Measurements from ENCODE around the gene ANKRD13D.
A peak's percentile ranks its signal among the peaks of the same experiment; 100 is the strongest.

Gene ANKRD13D

DNA sequence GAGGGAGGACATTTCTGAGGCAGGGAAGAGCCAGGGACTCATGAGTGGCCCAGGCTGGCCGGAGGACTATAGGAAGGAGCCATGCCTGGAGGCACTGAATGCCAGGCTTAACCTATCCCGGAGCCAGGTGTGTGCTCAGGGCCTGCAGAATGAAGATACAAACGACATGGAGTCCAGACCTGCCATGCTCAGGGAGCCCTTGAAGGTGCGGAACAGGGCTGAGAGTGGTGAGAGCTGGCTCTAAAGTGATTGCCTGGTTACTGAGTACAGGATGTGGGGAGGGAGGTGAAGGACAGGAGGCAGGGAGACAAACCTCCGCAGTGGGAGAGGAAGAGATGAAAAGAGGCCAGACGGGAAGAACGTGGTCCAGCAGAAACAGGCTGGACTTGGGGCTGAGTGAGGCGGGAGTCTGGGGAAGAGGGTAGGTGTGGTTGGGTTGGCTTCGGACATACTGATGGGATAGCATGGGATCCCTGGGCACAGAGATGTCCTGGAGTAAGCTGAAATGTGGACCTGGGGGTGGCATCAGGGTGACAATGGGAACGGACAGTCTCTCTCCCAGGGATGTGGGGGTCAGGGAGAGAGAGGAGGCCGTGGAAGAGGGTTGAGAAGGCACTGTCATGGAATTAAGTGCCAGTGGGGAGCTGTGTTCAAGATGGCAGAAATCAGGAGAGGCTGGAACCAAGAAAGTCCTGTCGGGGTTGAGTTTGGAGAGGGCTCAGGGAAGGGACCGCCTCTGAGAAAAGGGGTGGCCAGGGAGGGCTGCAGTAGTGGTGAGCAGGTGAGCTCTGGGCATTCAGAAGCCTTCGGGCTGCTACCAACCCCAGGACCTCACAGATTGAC lies 1.5 kb upstream of the ANKRD13D start:
- DNase-seq = no peak

- DNase-seq = no peak
These were observed 978 bp upstream of the ANKRD13D start for GRCh38 chr11:67288198-67288451.

DNA sequence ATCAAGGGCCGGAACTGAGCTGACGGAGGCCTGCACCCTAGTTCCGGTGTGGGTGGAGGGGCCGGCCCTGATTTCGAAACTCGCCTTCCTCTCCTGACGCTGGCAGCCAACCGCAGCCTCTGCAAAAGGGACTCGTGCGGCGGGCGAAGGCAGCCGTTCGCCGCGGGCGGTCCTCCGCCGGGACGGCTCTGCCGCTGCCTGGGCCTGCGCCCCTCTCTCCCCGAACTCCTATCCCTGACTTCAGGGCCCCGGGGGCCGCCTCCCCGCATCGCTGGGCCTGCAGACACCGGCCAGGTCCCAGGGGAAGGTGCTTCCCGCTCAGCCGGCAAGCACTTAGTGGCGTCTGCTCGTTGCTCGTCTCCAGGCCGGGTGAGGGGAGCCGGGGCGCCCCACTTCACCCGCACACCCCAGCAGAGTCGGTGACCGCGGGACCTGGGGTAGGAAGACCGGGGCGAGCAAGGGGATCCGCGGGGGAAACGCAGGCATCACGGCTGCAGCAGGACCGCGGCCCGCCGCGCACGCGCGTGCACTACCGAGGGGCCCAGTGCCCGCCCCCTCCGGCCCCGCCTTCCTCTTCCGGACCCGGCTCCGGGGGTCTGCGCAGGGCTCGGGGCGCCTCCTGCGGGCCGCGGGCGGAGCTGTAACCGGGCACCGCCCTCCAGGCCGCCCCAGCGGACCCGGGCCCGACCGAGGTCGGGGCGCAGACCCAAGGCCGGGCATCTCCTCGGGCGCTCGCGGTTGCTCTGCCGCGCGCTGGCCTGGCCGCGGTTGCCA lies 464 bp upstream of the ANKRD13D start:
- peak; percentile 92 to 93 for DNase-seq

- no peak for DNase-seq
These were observed 762 bp downstream of the ANKRD13D start for GRCh38 chr11:67289651-67290479.

DNA sequence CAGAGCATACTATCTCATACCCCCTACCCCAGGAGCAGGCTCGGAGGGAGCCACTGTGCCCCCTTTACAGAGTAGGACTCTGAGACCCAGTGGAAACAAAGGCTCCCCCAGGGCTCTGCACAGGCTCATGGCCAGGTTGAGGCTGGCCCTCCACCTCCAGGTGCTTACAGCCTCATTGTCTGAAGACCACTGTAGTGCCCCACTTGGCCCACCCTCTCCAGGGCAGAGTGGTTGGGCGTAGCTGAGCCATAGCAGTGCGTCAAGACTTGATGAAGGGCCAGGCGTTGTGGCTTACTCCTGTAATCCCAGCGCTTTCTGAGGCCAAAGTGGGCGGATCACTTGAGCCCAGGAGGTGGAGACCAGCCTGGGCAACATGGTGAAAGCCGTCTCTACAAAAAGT lies 1.7 kb downstream of the ANKRD13D start:
- no peak for DNase-seq

GRCh38 chr11:67291481-67292381 lies 2.6 kb downstream of the ANKRD13D start:
- DNase-seq = no peak

- DNase-seq = no peak
These were observed 3.6 kb downstream of the ANKRD13D start for GRCh38 chr11:67292671-67293070.

- peak; percentile 62 to 65 for DNase-seq
These were observed 4.0 kb downstream of the ANKRD13D start for GRCh38 chr11:67293090-67293489.

- DNase-seq = no peak
These were observed 6.7 kb downstream of the ANKRD13D start for GRCh38 chr11:67295846-67296245.

DNA sequence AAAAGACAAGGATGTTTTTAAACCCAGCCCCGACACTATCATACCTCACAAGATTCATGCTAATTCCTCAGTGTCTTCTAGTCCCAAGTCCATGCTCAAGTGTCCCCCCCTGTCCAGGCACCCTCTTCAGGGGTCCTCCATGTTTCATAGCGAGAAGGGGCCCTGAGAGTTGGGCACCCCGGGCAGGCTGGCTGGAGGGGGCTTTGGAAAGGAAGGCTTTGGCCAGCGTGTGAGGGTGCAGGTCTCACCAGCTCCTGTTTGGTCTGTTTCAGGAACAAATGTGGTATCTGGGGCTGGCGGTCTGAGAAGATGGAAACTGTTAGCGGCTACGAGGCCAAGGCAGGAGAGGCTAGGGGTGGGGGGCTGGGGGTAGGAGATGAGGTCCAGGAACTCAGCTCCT lies 9.7 kb downstream of the ANKRD13D start:
- DNase-seq = no peak

DNA sequence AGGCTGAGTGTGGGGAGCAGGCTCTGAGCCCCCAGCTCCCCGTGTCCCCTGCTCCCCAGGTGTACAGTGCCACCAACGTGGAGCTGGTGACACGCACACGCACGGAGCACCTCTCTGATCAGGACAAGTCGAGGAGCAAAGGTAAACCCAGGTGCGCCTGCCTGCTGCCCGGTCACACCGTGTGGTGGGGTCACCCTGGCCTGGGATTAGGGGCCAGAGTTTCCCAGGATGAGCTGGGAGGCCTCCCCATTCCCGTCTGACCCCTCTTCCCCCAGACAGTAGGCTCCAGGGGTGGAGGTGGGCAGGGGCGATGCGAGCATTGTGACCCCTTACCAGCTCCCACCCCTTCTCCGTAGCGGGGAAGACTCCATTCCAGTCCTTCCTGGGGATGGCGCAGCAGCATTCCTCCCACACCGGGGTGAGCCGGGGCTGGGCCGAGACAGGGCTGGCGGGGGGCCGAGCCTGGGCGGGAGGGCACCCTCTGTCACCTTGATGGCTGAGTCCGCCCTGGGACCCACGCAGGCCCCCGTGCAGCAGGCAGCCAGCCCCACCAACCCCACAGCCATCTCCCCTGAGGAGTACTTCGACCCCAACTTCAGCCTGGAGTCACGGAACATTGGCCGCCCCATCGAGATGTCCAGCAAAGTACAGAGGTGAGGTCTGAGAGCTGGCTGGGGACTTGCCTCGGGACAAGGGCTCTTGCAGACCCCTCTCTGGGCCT lies 10.5 kb downstream of the ANKRD13D start:
- no peak for DNase-seq

- no peak for DNase-seq
These were observed 11.2 kb downstream of the ANKRD13D start for GRCh38 chr11:67300256-67300755.

DNA sequence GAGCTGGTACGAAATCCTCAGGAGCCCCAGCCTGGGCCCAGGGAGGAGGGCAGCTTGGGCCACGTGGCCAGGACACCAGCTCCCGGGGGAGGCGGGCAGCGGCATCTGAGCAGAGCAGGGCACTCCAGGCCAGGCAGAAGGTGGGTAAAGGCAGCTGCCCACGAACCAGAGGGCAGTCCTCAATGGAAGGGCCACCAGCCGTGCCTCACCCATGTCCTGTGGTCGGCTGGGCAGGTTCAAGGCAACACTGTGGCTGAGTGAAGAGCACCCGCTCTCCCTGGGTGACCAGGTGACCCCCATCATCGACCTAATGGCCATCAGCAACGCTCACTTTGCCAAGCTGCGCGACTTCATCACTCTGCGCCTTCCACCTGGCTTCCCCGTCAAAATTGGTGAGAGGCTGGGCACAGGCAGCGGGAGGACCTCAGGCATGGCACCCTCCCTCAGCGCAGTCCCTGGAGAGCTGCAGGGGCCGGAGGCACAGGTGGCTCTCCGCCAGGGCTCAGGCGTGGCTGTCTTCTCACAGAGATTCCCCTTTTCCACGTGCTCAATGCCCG lies 11.7 kb downstream of the ANKRD13D start:
- no peak for DNase-seq

GRCh38 chr11:67301313-67301921 lies 12.3 kb downstream of the ANKRD13D start:
- no peak for DNase-seq

DNA sequence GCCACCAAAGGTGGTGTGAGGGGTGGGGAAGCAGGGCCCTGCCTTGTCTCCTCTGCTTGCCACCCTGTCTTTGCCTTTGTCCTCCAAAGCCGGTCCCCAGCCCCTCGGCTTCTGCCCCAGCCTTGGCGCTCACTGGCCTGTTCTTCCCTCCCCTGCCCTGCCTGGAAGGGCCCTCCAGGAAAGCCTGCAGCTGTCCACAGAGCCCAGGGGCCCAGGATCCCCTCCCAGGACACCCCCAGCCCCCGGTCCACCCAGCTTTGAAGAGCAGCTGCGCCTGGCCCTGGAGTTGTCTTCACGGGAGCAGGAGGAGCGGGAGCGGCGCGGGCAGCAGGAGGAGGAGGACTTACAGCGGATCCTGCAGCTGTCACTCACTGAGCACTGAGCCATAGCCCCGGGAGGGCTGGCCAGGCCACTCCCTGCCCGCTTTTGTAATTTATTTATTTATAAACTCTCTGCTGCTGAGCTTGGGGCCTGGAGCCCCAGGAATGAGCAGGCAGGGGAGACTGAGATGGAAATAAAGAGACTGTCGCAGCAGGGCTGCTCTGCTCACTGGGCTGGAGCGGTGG lies 12.9 kb downstream of the ANKRD13D start:
- peak in 1 of 2 donors; percentile 38 for DNase-seq

GRCh38 chr11:67302571-67303131 lies 13.5 kb downstream of the ANKRD13D start:
- DNase-seq = no peak

- DNase-seq = peak in 1 of 2 donors; percentile 46
These were observed 14.2 kb downstream of the ANKRD13D start, which contains the start of gene SSH3 for GRCh38 chr11:67303132-67303834. Gene SSH3, plus strand, starts transcription at chr11:67303530. Its CDS starts 96 bp downstream, at chr11:67303626.

DNA sequence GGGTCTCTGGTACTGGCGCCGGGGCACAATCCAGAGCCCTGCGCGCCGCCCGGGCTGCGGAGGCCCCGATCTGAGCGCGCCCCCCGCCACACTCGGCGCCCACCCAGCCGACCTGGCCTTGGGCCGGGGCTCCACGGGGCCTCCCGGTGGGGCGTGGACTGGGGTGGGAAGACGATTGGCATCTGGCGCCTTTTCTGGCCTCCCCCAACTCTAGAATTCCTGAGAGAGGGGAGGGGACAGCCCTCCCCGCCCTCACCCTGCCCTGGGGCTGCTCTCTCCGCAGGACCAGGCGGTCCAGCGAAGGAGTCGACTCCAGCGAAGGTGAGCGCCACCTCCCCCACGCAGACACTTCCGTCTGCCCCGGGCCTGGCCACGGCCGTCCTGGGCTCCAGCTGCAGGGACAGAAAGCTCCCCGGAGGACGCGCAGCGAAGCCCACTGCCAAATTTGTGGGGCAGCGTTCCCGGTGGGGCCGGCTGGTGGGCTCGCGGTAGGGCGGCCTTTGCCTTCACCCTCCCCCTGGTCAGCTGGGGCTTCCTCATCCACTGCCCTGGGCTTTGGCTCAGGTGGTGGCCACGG lies 14.8 kb downstream of the ANKRD13D start:
- DNase-seq = no peak

Measured in inflammatory macrophage treated with lipopolysaccharide for 1 hour (primary cell).